ENCODE results near the gene EED. TPM values are rescaled to one million over a fixed set of nuclear protein-coding genes. Genes with fewer than 3 reads are reported as not detected.

The EED gene
- total RNA-seq, 1 donor from 2014 or later, result 63.7 TPM

- no peaks in the 10 kb centered on the region for H3K27me3 Mint-ChIP-seq
- no peak for DNase-seq
- CTCF ChIA-PET, result interaction anchor here (1.6 kb wide), 1 partner anchor 221 kb away, joined by 3 read pairs; no protein-coding TSS in a partner anchor
- intact Hi-C loops (cut with micrococcal nuclease), result no loop called here
- H3K27ac Mint-ChIP-seq, result no peak overlapping the region
- no peaks in the 10 kb centered on the region for H3K9me3 Mint-ChIP-seq
- no peak for ATAC-seq (ENCODE audit: low read depth)
- peaks cover 67% of the 10 kb centered on the region for H3K36me3 Mint-ChIP-seq (ENCODE audit: low read depth)
- no peaks in the 10 kb centered on the region for H3K4me1 Mint-ChIP-seq
- H3K4me3 Mint-ChIP-seq, result no peak overlapping the region
- POLR2A ChIA-PET, result no interaction called here
- no peak for TF ChIP-seq CTCF (IDR thresholded peaks at IDR 0.05)
These were observed 17.8 kb downstream of the EED start for GRCh38 chr11:86262387-86262786.

DNA sequence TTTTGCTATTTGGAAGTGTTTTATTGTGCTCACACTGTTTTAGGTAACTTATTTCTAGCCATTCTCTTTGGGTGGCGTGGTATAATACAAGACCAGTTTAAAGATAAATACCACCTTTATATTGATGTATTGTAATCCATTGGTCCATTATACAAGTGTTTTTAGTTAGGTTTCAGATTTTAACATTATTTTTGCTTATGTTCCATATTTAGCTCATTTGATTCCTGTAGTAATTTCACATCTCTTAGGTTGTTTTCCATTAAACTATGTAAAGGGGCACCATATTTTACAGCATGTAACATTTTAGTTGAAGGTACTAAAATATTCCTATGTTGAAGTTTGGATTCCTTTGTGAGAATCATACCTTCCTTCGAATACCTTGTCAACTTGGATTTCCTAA lies 20.1 kb downstream of the EED start:
- ChIA-PET CTCF (no interaction called here), POLR2A (no interaction called here)
- H3K9me3 Mint-ChIP-seq, result no peaks in the 10 kb centered on the region
- TF ChIP-seq CTCF (IDR thresholded peaks at IDR 0.05), result no peak
- H3K4me1 Mint-ChIP-seq, result no peaks in the 10 kb centered on the region
- no peak overlapping the region for H3K27ac Mint-ChIP-seq
- no peak overlapping the region for H3K4me3 Mint-ChIP-seq
- intact Hi-C loops (cut with micrococcal nuclease), result loop anchor here (2.0 kb wide), 1 partner anchor 14 kb away; no protein-coding TSS in a partner anchor
- H3K27me3 Mint-ChIP-seq, result no peaks in the 10 kb centered on the region
- ATAC-seq (ENCODE audit: low read depth) (no peak), DNase-seq (no peak)
- peaks cover 70% of the 10 kb centered on the region for H3K36me3 Mint-ChIP-seq (ENCODE audit: low read depth)

GRCh38 chr11:86265194-86265593 lies 20.6 kb downstream of the EED start:
- H3K27me3 Mint-ChIP-seq, result no peaks in the 10 kb centered on the region
- CTCF ChIA-PET, result no interaction called here
- H3K4me3 Mint-ChIP-seq, result no peak overlapping the region
- POLR2A ChIA-PET, result no interaction called here
- no peak overlapping the region for H3K27ac Mint-ChIP-seq
- H3K36me3 Mint-ChIP-seq (ENCODE audit: low read depth), result peaks cover 70% of the 10 kb centered on the region
- peaks cover 1% of the 10 kb centered on the region for H3K9me3 Mint-ChIP-seq
- no peak for TF ChIP-seq CTCF (IDR thresholded peaks at IDR 0.05)
- ATAC-seq (ENCODE audit: low read depth) (no peak), DNase-seq (no peak)
- intact Hi-C loops (cut with micrococcal nuclease), result loop anchor here (2.0 kb wide), 1 partner anchor 14 kb away; no protein-coding TSS in a partner anchor
- H3K4me1 Mint-ChIP-seq, result peaks cover 2% of the 10 kb centered on the region

- Mint-ChIP-seq H3K27ac (no peak overlapping the region), H3K4me3 (no peak overlapping the region)
These were observed 25.1 kb downstream of the EED start for GRCh38 chr11:86269645-86270044.

DNA sequence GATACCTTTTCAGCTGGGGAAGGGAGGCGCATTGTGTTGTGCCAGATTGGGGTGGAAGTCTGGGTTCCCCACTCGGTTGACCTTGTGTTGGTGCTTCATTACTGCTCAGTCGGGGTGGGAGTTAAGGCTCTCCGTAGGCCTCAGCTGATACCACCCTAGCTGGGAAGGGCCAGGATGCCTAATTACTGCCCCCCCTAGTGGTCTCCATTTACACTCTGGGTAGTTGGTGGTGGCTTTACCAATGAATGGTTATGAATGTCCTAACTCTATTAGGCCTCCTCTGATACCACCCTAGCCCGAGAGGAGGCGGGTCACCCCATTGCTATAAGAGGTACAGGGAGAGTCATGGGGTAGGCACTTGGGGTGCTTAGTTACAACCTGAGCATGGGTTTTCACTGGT lies 29.9 kb downstream of the EED start:
- CTCF ChIA-PET, result interaction anchor here (0.7 to 1.7 kb wide), 3 partner anchors 56 to 419 kb away, joined by 3 read pairs; partner anchors contain the start of gene CCDC83
- no peak for ATAC-seq (ENCODE audit: low read depth)

More at GRCh38 chr11:86269645-86270044, 25.1 kb downstream of the EED start:
- TF ChIP-seq CTCF (IDR thresholded peaks at IDR 0.05), result no peak
- DNase-seq (no peak), ATAC-seq (ENCODE audit: low read depth) (no peak)
- peaks cover 1% of the 10 kb centered on the region for H3K9me3 Mint-ChIP-seq
- H3K36me3 Mint-ChIP-seq (ENCODE audit: low read depth), result peaks cover 73% of the 10 kb centered on the region
- POLR2A ChIA-PET, result interaction anchor here (1.5 kb wide), 1 partner anchor 18 kb away, joined by 5 read pairs; no protein-coding TSS in a partner anchor
- intact Hi-C loops (cut with micrococcal nuclease), result loop anchor here (2.0 kb wide), 1 partner anchor 13 kb away; no protein-coding TSS in a partner anchor
- H3K4me1 Mint-ChIP-seq, result peaks cover 18% of the 10 kb centered on the region
- H3K27me3 Mint-ChIP-seq, result no peaks in the 10 kb centered on the region
- CTCF ChIA-PET, result interaction anchor here (1.8 kb wide), 1 partner anchor 228 kb away, joined by 7 read pairs; no protein-coding TSS in a partner anchor

More for the DNA sequence above, 29.9 kb downstream of the EED start:
- POLR2A ChIA-PET, result no interaction called here
- H3K27me3 Mint-ChIP-seq, result no peaks in the 10 kb centered on the region
- H3K4me3 Mint-ChIP-seq, result no peak overlapping the region
- H3K4me1 Mint-ChIP-seq, result peaks cover 20% of the 10 kb centered on the region
- peaks cover 5% of the 10 kb centered on the region for H3K9me3 Mint-ChIP-seq
- TF ChIP-seq CTCF (IDR thresholded peaks at IDR 0.05), result no peak
- peaks cover 78% of the 10 kb centered on the region for H3K36me3 Mint-ChIP-seq (ENCODE audit: low read depth)
- intact Hi-C loops (cut with micrococcal nuclease), result loop anchor here (2.0 kb wide), 1 partner anchor 14 kb away; no protein-coding TSS in a partner anchor
- no peak overlapping the region for H3K27ac Mint-ChIP-seq
- DNase-seq, result no peak

Data from activated B cell treated with CpG ODN at 0.5 μM for 24 hours (primary cell).